Calu3 (cell line): ENCODE results near the gene MAT1A. TPM values are rescaled to one million over a fixed set of nuclear protein-coding genes. Genes with fewer than 3 reads are reported as not detected.

ENCODE experiments used
- BruUV-seq: library from RNA; stranded (reverse); fragments of 400-500 nt; replicated peaks from 2 replicates; lab custom pipeline; 2021; lab: Mats Ljungman, UMichigan
- CTCF ChIA-PET: fragments of 300-600 bp; sonication (Branson Sonifier 250); formaldehyde crosslinking; loops from one replicate; lab custom pipeline; 2022; ENCODE audit warnings: antibody characterized with exemption; lab: Charles Lee
- DNase-seq: peaks from one replicate; pipeline ENCODE4 v3.0.0; 2022
- H3K27ac Mint-ChIP-seq: one replicate; pipeline ENCODE4 v1.8.0; 2022; ENCODE audit warnings: mixed read lengths; ENCODE audit not compliant: unreplicated experiment
- H3K27me3 Mint-ChIP-seq: one replicate; pipeline ENCODE4 v1.8.0; 2022; ENCODE audit warnings: mixed read lengths; ENCODE audit not compliant: unreplicated experiment
- H3K36me3 Mint-ChIP-seq: one replicate; pipeline ENCODE4 v1.8.0; 2022; ENCODE audit warnings: mild to moderate bottlenecking, moderate library complexity, mixed read lengths; ENCODE audit not compliant: insufficient read depth, unreplicated experiment
- H3K4me1 Mint-ChIP-seq: one replicate; pipeline ENCODE4 v1.8.0; 2022; ENCODE audit warnings: mild to moderate bottlenecking, low read depth, mixed read lengths; ENCODE audit not compliant: unreplicated experiment
- H3K4me3 Mint-ChIP-seq: one replicate; pipeline ENCODE4 v1.8.0; 2022; ENCODE audit warnings: mild to moderate bottlenecking, low read depth, moderate library complexity, mixed read lengths; ENCODE audit not compliant: unreplicated experiment
- H3K9me3 Mint-ChIP-seq: one replicate; pipeline ENCODE4 v1.8.0; 2022; ENCODE audit warnings: low read depth, mixed read lengths; ENCODE audit not compliant: unreplicated experiment
- intact Hi-C: fragments of 100-400 bp; cut with micrococcal nuclease; formaldehyde crosslinking; loops from one replicate; pipeline ENCODE4 v1.10.0; 2022; ENCODE audit not compliant: unreplicated experiment
- total RNA-seq: library from RNA; stranded (reverse); gene quantifications from 2 replicates; pipeline ENCODE4 v1.2.3, GENCODE V29; 2022
- TF ChIP-seq, protein P1 (sequence below): fragments of 200-600 bp; IDR thresholded peaks from one replicate; pipeline ENCODE4 v1.8.0; 2022; ENCODE audit warnings: antibody characterized with exemption; ENCODE audit not compliant: unreplicated experiment

MAT1A gene
- total RNA-seq, 1 experiment from 2014 or later = not detected

DNA sequence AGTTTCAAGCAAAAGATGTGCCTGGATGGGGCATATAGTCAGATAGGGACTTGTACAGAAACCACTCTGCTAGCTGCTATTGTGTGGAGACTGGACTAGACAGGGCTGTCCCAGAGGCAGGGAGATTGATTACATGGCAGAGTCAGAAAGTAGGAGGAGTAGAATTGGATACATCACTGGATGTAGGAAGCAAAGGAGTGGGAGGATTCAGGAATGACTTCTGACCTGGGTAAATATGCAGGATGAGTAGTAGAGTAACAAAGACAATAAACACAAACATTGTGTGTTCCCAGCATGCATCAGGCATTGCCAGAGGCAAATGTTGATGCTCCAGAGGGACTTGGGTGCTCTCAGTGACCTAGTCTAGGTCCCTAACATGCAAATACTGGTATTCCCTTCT is 30.9 kb upstream of the MAT1A start:
- TF ChIP-seq, protein P1, sequence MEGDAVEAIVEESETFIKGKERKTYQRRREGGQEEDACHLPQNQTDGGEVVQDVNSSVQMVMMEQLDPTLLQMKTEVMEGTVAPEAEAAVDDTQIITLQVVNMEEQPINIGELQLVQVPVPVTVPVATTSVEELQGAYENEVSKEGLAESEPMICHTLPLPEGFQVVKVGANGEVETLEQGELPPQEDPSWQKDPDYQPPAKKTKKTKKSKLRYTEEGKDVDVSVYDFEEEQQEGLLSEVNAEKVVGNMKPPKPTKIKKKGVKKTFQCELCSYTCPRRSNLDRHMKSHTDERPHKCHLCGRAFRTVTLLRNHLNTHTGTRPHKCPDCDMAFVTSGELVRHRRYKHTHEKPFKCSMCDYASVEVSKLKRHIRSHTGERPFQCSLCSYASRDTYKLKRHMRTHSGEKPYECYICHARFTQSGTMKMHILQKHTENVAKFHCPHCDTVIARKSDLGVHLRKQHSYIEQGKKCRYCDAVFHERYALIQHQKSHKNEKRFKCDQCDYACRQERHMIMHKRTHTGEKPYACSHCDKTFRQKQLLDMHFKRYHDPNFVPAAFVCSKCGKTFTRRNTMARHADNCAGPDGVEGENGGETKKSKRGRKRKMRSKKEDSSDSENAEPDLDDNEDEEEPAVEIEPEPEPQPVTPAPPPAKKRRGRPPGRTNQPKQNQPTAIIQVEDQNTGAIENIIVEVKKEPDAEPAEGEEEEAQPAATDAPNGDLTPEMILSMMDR = no peak
- H3K27me3 Mint-ChIP-seq = peaks cover 43% of the 10 kb centered on the region
- H3K36me3 Mint-ChIP-seq = no peaks in the 10 kb centered on the region
- DNase-seq = no peak
- CTCF ChIA-PET = no interaction called here
- intact Hi-C loops = no loop called here
- H3K27ac Mint-ChIP-seq = no peak overlapping the region
- H3K4me3 Mint-ChIP-seq = no peak overlapping the region
- no peaks in the 10 kb centered on the region for H3K4me1 Mint-ChIP-seq
- no peaks in the 10 kb centered on the region for H3K9me3 Mint-ChIP-seq
- no TSS peak for BruUV-seq

DNA sequence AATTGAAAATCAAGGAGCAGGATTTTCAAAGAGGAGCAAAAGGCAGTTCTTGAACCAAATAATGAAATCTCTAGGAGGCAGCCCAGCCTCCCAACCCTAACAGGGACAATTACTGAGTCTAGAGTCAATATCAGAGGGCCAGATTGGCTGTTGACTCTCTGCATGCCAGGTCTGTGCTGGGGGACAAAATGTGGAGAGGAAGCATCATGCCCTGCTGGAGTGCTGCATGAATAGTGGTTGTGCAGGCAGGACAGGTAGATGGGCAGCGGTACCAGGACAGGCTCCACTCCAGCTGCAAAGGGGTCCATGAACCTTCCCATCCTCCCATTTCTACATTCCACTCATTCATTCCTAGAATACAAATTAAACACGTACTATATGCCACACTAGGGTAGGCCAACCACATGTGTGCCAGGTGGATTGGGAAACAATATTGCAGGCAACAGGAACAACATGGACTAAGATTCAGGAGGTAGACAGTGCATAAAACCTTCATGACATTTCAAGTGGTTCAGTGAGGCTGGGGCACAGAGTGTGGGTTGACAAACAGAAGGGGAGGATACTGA is 30.4 kb upstream of the MAT1A start:
- intact Hi-C loops = no loop called here
- Mint-ChIP-seq H3K27ac (no peak overlapping the region), H3K4me1 (no peaks in the 10 kb centered on the region), H3K4me3 (no peak overlapping the region), H3K36me3 (no peaks in the 10 kb centered on the region), H3K27me3 (peaks cover 43% of the 10 kb centered on the region), H3K9me3 (no peaks in the 10 kb centered on the region)
- CTCF ChIA-PET = no interaction called here
- TF ChIP-seq, protein P1 = no peak
- DNase-seq = no peak
- BruUV-seq = no TSS peak

DNA sequence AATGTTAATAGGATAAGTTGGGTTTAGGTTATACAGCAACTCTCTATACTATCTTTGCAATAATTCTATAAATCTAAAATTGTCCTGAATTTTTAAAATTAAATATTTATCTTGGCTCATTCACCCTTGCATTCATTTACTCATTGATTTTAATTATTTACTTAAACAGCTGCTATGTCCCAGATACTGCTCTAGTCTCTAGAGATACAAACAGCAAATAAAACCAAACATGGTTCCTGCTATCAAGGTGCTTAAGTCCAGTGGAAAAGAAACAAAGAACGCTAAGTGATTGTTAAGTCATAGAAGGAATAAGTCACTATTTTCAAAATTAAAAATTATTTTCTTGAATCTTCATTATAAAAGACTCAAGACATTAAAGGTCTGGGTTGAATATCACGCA is 29.9 kb upstream of the MAT1A start:
- DNase-seq = no peak
- BruUV-seq = no TSS peak
- H3K36me3 Mint-ChIP-seq = no peaks in the 10 kb centered on the region
- H3K27ac Mint-ChIP-seq = no peak overlapping the region
- no peaks in the 10 kb centered on the region for H3K9me3 Mint-ChIP-seq
- no peaks in the 10 kb centered on the region for H3K4me1 Mint-ChIP-seq
- H3K4me3 Mint-ChIP-seq = no peak overlapping the region
- H3K27me3 Mint-ChIP-seq = peaks cover 43% of the 10 kb centered on the region
- intact Hi-C loops = no loop called here
- TF ChIP-seq, protein P1 = no peak
- CTCF ChIA-PET = no interaction called here

DNA sequence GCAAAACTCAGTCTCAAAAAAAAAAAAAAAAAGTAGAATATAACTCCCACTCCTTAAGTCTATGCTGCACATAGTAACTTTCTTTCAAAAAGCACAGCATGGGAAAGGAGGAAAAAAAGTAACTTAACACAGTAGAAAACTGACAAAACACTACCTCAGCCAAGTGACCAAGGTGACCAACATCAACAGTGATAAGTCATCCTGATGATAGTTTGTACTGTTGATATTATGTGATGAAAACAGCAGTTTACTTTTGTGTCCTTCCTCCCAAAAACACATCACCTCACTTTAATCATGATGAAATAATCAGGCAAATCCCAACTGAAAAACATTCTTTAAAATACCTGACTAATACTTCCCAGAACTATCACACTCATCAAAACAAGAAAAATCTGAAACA is 29.3 kb upstream of the MAT1A start:
- H3K4me3 Mint-ChIP-seq = no peak overlapping the region
- TF ChIP-seq, protein P1 = no peak
- no peak overlapping the region for H3K27ac Mint-ChIP-seq
- H3K4me1 Mint-ChIP-seq = no peaks in the 10 kb centered on the region
- intact Hi-C loops = no loop called here
- H3K36me3 Mint-ChIP-seq = no peaks in the 10 kb centered on the region
- peaks cover 41% of the 10 kb centered on the region for H3K27me3 Mint-ChIP-seq
- CTCF ChIA-PET = no interaction called here
- no peaks in the 10 kb centered on the region for H3K9me3 Mint-ChIP-seq
- BruUV-seq = no TSS peak
- DNase-seq = no peak
